Gastrocnemius medialis (tissue), 4 donors: ENCODE results near the gene HMX1.

Source experiments
- CTCF ChIP-seq, 5 experiments: fragments of 450-650 bp in 3 of 5; fragments of 200-600 bp in 2 of 5; sonication (generic) in 2 of 5; IDR thresholded peaks in 4 of 5; conservative IDR thresholded peaks in 1 of 5; 1 replicate in 4 of 5; 2 replicates in 1 of 5; pipeline ENCODE4 v1.5.1; 2016 to 2019; ENCODE audit warnings: antibody characterized with exemption in 5 of 5, mild to moderate bottlenecking in 3 of 5, moderate library complexity in 3 of 5
- POLR2A ChIP-seq, 2 donors: fragments of 450-650 bp; IDR thresholded peaks; one replicate each; pipeline ENCODE4 v1.6.1; 2017; ENCODE audit warnings: antibody characterized with exemption in 2 of 2, mild to moderate bottlenecking in 2 of 2, moderate library complexity in 2 of 2

GRCh38 chr4:8852118-8852704, 19.4 kb downstream of the HMX1 start:
- TF ChIP-seq CTCF (IDR thresholded peaks at IDR 0.05 in 4 of 5, conservative IDR thresholded peaks at IDR 0.05 in 1 of 5) (no peak), POLR2A (IDR thresholded peaks at IDR 0.05) (no peak)
